CD14-positive monocyte (primary cell): Measurements from ENCODE around the gene HBA1. TPM values are rescaled to one million over a fixed set of nuclear protein-coding genes. Genes with fewer than 3 reads are reported as not detected.

ENCODE experiments used
- DNase-seq, 3 donors: peaks; one replicate each; pipeline ENCODE4 v3.0.0-alpha.2; 2011 to 2022
- H2AFZ ChIP-seq: 2 replicates; pipeline ENCODE4 v1.6.0; 2012; ENCODE audit warnings: mild to moderate bottlenecking, low read depth, low read length, inconsistent platforms; ENCODE audit not compliant: insufficient read depth, poor library complexity, severe bottlenecking
- H3K27ac ChIP-seq, 2 donors: 1 replicate in 1 of 2; 2 replicates in 1 of 2; pipeline ENCODE4 v1.5.1; 2012 to 2013; ENCODE audit warnings: low read length in 2 of 2, control low read depth in 1 of 2, inconsistent platforms in 1 of 2, low read depth in 1 of 2, mild to moderate bottlenecking in 1 of 2
- H3K27me3 ChIP-seq, 2 donors: one replicate each; pipeline versions ENCODE4 v1.6.0 to v1.6.1; 2011 to 2013; ENCODE audit warnings: low read length in 2 of 2; ENCODE audit not compliant: control insufficient read depth in 2 of 2, insufficient read depth in 2 of 2
- H3K36me3 ChIP-seq, 2 donors: replicated peaks in 1 of 2; 1 replicate in 1 of 2; 2 replicates in 1 of 2; pipeline versions ENCODE4 v1.5.1 to v1.6.1; 2012 to 2013; ENCODE audit warnings: low read length in 2 of 2, control low read depth in 1 of 2, inconsistent platforms in 1 of 2, mild to moderate bottlenecking in 1 of 2; ENCODE audit not compliant: insufficient read depth in 2 of 2, control insufficient read depth in 1 of 2
- H3K4me1 ChIP-seq, 2 donors: 1 replicate in 1 of 2; 2 replicates in 1 of 2; pipeline versions ENCODE4 v1.5.1 to v1.6.1; 2012 to 2013; ENCODE audit warnings: low read length in 2 of 2, control low read depth in 1 of 2, inconsistent platforms in 1 of 2, mild to moderate bottlenecking in 1 of 2, moderate library complexity in 1 of 2; ENCODE audit not compliant: insufficient read depth in 2 of 2, control insufficient read depth in 1 of 2
- H3K4me2 ChIP-seq: replicated peaks from 2 replicates; pipeline ENCODE3; 2012; ENCODE audit warnings: low read length, moderate library complexity, mild to moderate bottlenecking; ENCODE audit not compliant: poor library complexity, severe bottlenecking; ENCODE audit errors: extremely low read depth
- H3K4me3 ChIP-seq, 3 experiments: fragments of 200-600 bp in 1 of 3; sonication (generic) in 1 of 3; replicated peaks in 1 of 3; 1 replicate in 2 of 3; 2 replicates in 1 of 3; pipeline ENCODE4 v1.5.1; 2011 to 2013; ENCODE audit warnings: low read length in 3 of 3, mild to moderate bottlenecking in 3 of 3, control low read depth in 2 of 3, low read depth in 2 of 3, inconsistent platforms in 1 of 3, moderate library complexity in 1 of 3
- H3K79me2 ChIP-seq: 2 replicates; pipeline ENCODE4 v1.6.0; 2012; ENCODE audit warnings: mild to moderate bottlenecking, control low read depth, inconsistent platforms, low read length, moderate library complexity; ENCODE audit not compliant: insufficient read depth
- H3K9ac ChIP-seq: 2 replicates; pipeline ENCODE4 v1.6.0; 2017; ENCODE audit warnings: low read length, mild to moderate bottlenecking; ENCODE audit not compliant: insufficient read depth, poor library complexity, severe bottlenecking
- H3K9me3 ChIP-seq, 2 donors: replicated peaks in 1 of 2; 1 replicate in 1 of 2; 2 replicates in 1 of 2; pipeline versions ENCODE4 v1.5.1 to v1.6.1; 2012 to 2013; ENCODE audit warnings: low read length in 2 of 2, control low read depth in 1 of 2; ENCODE audit not compliant: control insufficient read depth in 1 of 2, insufficient read depth in 1 of 2
- H4K20me1 ChIP-seq: 2 replicates; pipeline ENCODE4 v1.6.0; 2012; ENCODE audit warnings: mild to moderate bottlenecking, low read length, control low read depth, moderate library complexity; ENCODE audit not compliant: insufficient read depth
- H3K27ac Mint-ChIP-seq, 7 donors: one replicate each; pipeline ENCODE4 v1.8.0; 2020; ENCODE audit warnings: mild to moderate bottlenecking in 7 of 7, mixed read lengths in 7 of 7, moderate library complexity in 6 of 7, inconsistent platforms in 2 of 7
- H3K27me3 Mint-ChIP-seq, 3 donors: one replicate each; pipeline ENCODE4 v1.8.0; 2021 to 2022; ENCODE audit warnings: low read depth in 3 of 3, mild to moderate bottlenecking in 3 of 3, mixed read lengths in 3 of 3, moderate library complexity in 3 of 3, inconsistent platforms in 1 of 3
- H3K36me3 Mint-ChIP-seq, 2 donors: one replicate each; pipeline ENCODE4 v1.8.0; 2020; ENCODE audit warnings: mixed read lengths in 2 of 2, inconsistent platforms in 1 of 2, mild to moderate bottlenecking in 1 of 2
- H3K4me1 Mint-ChIP-seq: one replicate; pipeline ENCODE4 v1.8.0; 2020; ENCODE audit warnings: mild to moderate bottlenecking, mixed read lengths
- H3K4me3 Mint-ChIP-seq, 2 donors: one replicate each; pipeline ENCODE4 v1.8.0; 2020; ENCODE audit warnings: mild to moderate bottlenecking in 2 of 2, mixed read lengths in 2 of 2, moderate library complexity in 1 of 2
- H3K9me3 Mint-ChIP-seq, 7 donors: one replicate each; pipeline ENCODE4 v1.8.0; 2020 to 2022; ENCODE audit warnings: mixed read lengths in 7 of 7, mild to moderate bottlenecking in 6 of 7, moderate library complexity in 6 of 7, inconsistent platforms in 2 of 7
- WGBS: methylation state at CpG from one replicate; pipeline ENCODE4 v1.1.5; 2013; ENCODE audit warnings: missing lambda C conversion rate; ENCODE audit not compliant: insufficient coverage; 5-methylcytosine and 5-hydroxymethylcytosine counted together
- intact Hi-C, 2 donors: fragments of 100-400 bp; cut with micrococcal nuclease; formaldehyde crosslinking; loops; one replicate each; pipeline versions ENCODE4 v1.15.0 to v1.15.1; 2023
- polyA plus RNA-seq, 3 donors: library from polyadenylated mRNA; depleted of rRNA in 1 of 3; unstranded in 2 of 3; stranded (reverse) in 1 of 3; fragments of 300-500 nt in 2 of 3; fragments of >200 nt in 1 of 3; fragmentation: Illumina TruSeq in 2 of 3; gene quantifications; 1 replicate in 2 of 3; 2 replicates in 1 of 3; pipeline ENCODE4 v1.2.3, GENCODE V29; 2012 to 2021
- TF ChIP-seq, protein P1 (sequence below): fragments of 200-600 bp; IDR thresholded peaks from one replicate; pipeline ENCODE4 v1.8.0; 2022; ENCODE audit warnings: antibody characterized with exemption, mild to moderate bottlenecking

Gene HBA1
- polyA plus RNA-seq, 3 donors: 0.31 to 23.8 (median 22.9) TPM

DNA sequence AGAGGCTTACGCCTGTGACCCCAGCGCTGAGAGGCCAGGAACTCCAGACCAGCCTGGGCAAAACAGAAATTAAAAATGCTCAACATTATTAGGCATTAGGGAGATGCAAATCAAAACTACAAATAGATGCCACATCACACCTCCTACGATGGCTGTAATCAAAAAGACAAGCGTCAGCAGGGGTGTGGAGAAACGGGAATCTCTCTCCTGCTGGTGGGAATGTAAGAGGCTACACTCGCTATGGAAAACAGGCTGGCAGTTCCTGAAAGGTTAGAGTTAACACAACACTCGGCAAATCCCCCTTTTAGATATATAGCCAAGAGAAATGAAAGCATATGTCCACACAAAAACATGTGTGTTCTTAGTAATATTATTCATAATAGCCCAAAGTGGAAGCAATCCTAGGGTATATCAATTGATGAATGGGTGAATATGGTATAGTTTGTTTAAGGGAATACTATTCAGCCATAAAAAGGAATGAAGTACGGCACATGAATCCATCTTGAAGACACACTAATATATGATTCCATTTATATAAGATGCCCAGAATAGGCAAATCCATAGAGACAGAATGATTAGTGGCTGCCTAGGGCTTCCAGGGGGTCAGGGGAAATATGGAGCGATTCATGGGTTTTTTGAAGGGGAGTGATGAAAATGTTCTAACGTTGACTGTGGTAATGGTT is 36.2 kb upstream of the HBA1 start:
- Mint-ChIP-seq H3K27me3 (peaks cover 5 to 12% (median 11%) of the 10 kb centered on the region in 3 donors), H3K9me3 (peaks cover 0 to 4% (median 0%) of the 10 kb centered on the region in 7 donors), H3K36me3 (no peaks in the 10 kb centered on the region), H3K4me1 (peaks cover 14% of the 10 kb centered on the region), H3K4me3 (no peak overlapping the region), H3K27ac (no peak overlapping the region)
- no peak overlapping the region for H3K4me3 ChIP-seq
- no peaks in the 10 kb centered on the region for H3K36me3 ChIP-seq
- no peaks in the 10 kb centered on the region for H3K9me3 ChIP-seq
- no peak for DNase-seq
- intact Hi-C loops: no loop called here
- H4K20me1 ChIP-seq: no peaks in the 10 kb centered on the region
- no peak overlapping the region for H3K9ac ChIP-seq
- 79% methylated on average over 2 of the region's 10 CpGs for WGBS
- TF ChIP-seq, protein P1, sequence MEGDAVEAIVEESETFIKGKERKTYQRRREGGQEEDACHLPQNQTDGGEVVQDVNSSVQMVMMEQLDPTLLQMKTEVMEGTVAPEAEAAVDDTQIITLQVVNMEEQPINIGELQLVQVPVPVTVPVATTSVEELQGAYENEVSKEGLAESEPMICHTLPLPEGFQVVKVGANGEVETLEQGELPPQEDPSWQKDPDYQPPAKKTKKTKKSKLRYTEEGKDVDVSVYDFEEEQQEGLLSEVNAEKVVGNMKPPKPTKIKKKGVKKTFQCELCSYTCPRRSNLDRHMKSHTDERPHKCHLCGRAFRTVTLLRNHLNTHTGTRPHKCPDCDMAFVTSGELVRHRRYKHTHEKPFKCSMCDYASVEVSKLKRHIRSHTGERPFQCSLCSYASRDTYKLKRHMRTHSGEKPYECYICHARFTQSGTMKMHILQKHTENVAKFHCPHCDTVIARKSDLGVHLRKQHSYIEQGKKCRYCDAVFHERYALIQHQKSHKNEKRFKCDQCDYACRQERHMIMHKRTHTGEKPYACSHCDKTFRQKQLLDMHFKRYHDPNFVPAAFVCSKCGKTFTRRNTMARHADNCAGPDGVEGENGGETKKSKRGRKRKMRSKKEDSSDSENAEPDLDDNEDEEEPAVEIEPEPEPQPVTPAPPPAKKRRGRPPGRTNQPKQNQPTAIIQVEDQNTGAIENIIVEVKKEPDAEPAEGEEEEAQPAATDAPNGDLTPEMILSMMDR: no peak
- H3K27ac ChIP-seq: no peak overlapping the region
- peaks cover 0 to 3% of the 10 kb centered on the region in 2 donors for H3K27me3 ChIP-seq
- H3K4me2 ChIP-seq: no peak overlapping the region
- peaks cover 8 to 9% of the 10 kb centered on the region in 2 donors for H3K4me1 ChIP-seq
- H2AFZ ChIP-seq: no peak overlapping the region
- H3K79me2 ChIP-seq: peaks cover 13% of the 10 kb centered on the region

DNA sequence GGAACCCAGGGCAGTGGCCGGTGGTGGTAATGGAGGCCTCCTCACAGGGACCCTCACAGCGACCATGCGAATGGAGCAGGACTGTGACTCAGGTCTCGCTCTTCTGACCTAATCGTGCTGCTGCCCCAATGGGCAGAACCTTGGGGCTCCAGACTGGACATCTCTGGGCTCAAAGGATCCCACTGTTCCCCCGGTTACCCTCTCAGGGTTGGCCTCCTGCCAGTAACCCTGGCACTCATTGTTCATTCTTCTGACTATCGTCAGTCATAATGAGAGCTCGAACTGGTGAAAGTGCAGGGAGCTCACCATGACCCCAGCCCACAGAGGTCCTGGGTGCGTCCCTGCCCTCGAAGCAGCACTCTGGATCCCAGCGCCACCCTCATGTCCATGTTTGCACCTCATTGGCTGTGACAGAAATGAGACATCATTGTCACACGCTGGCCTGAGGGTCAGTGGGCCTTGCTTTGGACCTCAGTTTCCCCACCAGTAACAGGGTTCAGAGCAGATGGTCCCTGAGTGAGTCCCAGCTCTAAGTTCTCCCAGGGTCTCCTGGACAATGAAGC is 34.0 kb upstream of the HBA1 start:
- Mint-ChIP-seq H3K36me3 (no peaks in the 10 kb centered on the region), H3K27me3 (peaks cover 7 to 15% (median 14%) of the 10 kb centered on the region in 3 donors), H3K9me3 (peaks cover 0 to 4% (median 0%) of the 10 kb centered on the region in 7 donors), H3K4me3 (no peak overlapping the region), H3K4me1 (peaks cover 6% of the 10 kb centered on the region), H3K27ac (no peak overlapping the region)
- DNase-seq: no peak
- H4K20me1 ChIP-seq: no peaks in the 10 kb centered on the region
- TF ChIP-seq, protein P1: no peak
- 90% methylated on average over 12 of the region's 12 CpGs for WGBS
- H3K4me1 ChIP-seq: peaks cover 5 to 6% of the 10 kb centered on the region in 2 donors
- no peak overlapping the region for H3K27ac ChIP-seq
- H3K9ac ChIP-seq: no peak overlapping the region
- H2AFZ ChIP-seq: no peak overlapping the region
- peaks cover 6% of the 10 kb centered on the region for H3K79me2 ChIP-seq
- no peak overlapping the region for H3K4me2 ChIP-seq
- intact Hi-C loops: no loop called here
- peaks cover 0 to 3% of the 10 kb centered on the region in 2 donors for H3K27me3 ChIP-seq
- no peaks in the 10 kb centered on the region for H3K9me3 ChIP-seq
- no peak overlapping the region for H3K4me3 ChIP-seq
- no peaks in the 10 kb centered on the region for H3K36me3 ChIP-seq
